ENCODE data around the gene GABPB2.
A peak's percentile ranks its signal among the peaks of the same experiment; 100 is the strongest.

GABPB2 gene

DNA sequence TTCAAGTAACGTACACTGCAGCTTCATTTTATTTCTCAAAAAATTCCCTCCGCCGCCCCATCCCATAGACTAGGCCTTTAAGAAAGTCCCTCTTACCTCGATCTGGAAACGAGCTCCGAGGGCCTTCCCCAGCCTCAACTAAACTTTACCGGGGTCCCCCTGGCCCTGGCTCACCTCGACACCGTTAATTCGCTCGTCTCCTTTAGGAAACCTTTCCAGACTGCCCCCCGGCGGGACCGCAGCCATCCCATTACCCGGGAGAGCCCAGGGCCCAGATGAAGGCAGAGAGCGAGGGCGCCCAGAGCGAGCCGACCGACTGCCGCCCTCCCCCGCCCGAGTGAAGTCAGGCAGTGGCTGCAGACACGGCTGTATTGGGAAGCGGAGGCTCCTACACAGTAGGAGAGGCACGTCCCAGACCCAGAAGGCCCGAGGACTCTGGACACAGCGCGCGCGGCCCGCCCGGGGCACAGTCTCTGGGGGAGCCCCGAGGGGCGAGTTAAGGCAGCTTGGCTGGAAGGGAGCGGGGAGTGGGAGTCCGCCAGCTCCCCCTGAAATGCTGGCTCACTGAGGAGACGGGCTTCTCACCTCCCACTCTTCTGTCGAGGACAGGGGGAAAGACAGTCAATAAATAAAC is 61.3 kb downstream of the GABPB2 start:
- Mint-ChIP-seq H3K36me3 (ENCODE audit: low read depth) (peaks cover 34% of the 10 kb centered on the region), H3K27ac (peak overlapping the region; percentile 70), H3K9me3 (no peaks in the 10 kb centered on the region), H3K27me3 (ENCODE audit: low read depth, poor library complexity) (peaks cover 38% of the 10 kb centered on the region), H3K4me3 (peak overlapping the region; percentile 77), H3K4me1 (peaks cover 24% of the 10 kb centered on the region)
- TF ChIP-seq, protein P1, sequence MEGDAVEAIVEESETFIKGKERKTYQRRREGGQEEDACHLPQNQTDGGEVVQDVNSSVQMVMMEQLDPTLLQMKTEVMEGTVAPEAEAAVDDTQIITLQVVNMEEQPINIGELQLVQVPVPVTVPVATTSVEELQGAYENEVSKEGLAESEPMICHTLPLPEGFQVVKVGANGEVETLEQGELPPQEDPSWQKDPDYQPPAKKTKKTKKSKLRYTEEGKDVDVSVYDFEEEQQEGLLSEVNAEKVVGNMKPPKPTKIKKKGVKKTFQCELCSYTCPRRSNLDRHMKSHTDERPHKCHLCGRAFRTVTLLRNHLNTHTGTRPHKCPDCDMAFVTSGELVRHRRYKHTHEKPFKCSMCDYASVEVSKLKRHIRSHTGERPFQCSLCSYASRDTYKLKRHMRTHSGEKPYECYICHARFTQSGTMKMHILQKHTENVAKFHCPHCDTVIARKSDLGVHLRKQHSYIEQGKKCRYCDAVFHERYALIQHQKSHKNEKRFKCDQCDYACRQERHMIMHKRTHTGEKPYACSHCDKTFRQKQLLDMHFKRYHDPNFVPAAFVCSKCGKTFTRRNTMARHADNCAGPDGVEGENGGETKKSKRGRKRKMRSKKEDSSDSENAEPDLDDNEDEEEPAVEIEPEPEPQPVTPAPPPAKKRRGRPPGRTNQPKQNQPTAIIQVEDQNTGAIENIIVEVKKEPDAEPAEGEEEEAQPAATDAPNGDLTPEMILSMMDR (IDR thresholded peaks at IDR 0.05), result no peak
- peak; percentile 62 for DNase-seq

DNA sequence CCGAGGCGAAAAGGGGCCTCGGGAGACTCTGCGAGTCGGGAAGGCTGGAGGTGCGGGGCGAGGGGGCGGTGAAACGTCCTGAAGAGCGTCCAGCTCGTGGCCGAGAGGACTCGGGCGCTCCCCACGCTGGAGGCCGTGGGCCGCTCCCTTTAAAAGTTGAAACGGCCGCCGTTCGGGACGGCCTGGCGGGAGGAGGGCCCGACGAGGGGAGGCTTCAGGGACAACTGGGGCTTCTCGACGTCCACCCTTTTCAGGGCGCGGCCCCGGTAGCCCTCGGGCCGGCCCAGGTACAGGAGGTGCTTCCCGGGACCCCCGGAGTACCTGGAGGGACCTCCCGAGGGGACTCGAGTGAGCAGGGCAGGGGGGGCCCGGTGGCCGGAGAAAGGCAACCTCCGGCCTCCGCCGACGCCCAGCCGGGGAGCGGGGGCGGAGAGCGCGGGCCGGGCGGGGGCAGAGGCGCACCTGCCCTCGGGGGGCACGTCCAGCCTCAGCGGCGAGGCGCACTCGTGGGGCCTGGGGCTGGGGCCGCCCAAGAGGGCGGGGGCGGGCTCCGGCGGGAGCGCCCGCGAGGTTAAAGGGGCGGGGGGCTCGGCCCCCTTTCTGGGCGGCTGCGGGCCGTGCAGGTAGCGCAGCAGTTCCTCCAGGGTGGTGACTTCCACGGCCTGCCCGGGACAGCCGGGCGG is 61.9 kb downstream of the GABPB2 start:
- Mint-ChIP-seq H3K27ac (no peak overlapping the region), H3K4me1 (peaks cover 24% of the 10 kb centered on the region)
- TF ChIP-seq, protein P1 (IDR thresholded peaks at IDR 0.05), result no peak

DNA sequence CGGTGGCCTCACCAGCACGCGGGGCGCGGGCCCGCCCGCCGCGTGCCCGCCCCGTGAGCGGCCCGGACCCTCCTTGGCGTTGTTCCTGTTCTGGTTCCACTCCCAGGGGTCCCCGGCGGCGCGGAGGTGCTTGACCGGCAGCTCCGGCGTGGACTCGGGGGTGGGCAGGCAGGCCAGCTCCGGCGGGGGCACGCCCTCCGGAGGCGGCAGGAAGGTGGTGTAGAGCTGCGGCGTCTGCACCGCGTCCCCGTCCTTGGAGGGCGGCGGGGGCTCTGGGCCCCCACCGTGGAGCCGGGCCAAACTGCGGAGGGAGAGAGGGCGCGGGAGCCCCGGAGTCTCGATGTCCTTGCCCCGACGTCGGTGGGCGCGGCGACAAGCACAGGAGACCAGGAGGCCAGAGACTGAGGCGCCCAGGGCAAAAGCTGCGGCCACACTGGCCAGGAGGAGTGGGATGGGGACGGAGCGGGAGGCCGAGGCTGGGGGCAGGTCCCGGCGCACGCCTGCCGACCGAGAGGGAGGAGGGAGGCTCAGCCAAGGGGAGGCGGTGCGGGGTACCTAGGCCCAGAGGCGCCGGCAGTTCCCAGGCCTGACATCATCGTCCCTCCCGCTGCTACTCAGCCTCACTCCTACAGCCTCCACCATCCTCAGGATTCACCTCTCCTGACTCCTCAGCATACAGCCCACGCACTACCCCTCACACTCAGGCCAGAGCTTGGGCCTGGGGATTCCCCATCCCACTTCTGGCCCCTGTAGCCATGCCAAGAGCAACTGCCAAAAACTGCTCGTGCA is 62.7 kb downstream of the GABPB2 start:
- peaks cover 24% of the 10 kb centered on the region for H3K4me1 Mint-ChIP-seq
- peak overlapping the region; percentile 63 for H3K4me3 Mint-ChIP-seq
- peaks cover 45% of the 10 kb centered on the region for H3K36me3 Mint-ChIP-seq (ENCODE audit: low read depth)
- H3K27ac Mint-ChIP-seq, result no peak overlapping the region
- DNase-seq, result peak; percentile 42
- H3K27me3 Mint-ChIP-seq (ENCODE audit: low read depth, poor library complexity), result peaks cover 38% of the 10 kb centered on the region
- TF ChIP-seq, protein P1 (IDR thresholded peaks at IDR 0.05), result no peak
- H3K9me3 Mint-ChIP-seq, result no peaks in the 10 kb centered on the region

More for the DNA sequence above, 61.9 kb downstream of the GABPB2 start:
- Mint-ChIP-seq H3K4me3 (peak overlapping the region; percentile 77), H3K36me3 (ENCODE audit: low read depth) (peaks cover 40% of the 10 kb centered on the region), H3K27me3 (ENCODE audit: low read depth, poor library complexity) (peaks cover 38% of the 10 kb centered on the region), H3K9me3 (no peaks in the 10 kb centered on the region)
- no peak for DNase-seq

DNA sequence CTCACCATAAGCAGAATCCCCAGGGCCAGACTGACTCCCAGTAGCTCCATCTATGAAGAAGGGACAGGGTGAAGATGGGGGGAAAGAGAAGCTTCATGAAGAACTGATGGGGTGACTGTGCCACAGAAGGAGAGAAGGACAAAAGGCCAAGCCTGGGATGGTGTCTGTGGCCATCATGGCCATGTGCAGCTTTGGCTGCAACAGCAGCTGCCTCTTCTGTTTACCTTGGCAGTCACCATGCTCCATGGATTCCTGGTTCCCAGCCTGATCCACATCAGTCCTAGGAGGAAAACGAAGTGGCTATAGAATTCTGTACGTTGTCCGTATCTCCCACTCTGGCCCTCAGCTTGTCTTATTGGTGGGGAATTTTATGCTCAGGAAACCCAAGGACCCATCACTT is 63.8 kb downstream of the GABPB2 start:
- TF ChIP-seq, protein P1 (IDR thresholded peaks at IDR 0.05), result no peak
- Mint-ChIP-seq H3K27me3 (ENCODE audit: low read depth, poor library complexity) (peaks cover 39% of the 10 kb centered on the region), H3K4me3 (no peak overlapping the region), H3K9me3 (no peaks in the 10 kb centered on the region), H3K4me1 (peaks cover 17% of the 10 kb centered on the region), H3K36me3 (ENCODE audit: low read depth) (peaks cover 55% of the 10 kb centered on the region), H3K27ac (no peak overlapping the region)
- no peak for DNase-seq

DNA sequence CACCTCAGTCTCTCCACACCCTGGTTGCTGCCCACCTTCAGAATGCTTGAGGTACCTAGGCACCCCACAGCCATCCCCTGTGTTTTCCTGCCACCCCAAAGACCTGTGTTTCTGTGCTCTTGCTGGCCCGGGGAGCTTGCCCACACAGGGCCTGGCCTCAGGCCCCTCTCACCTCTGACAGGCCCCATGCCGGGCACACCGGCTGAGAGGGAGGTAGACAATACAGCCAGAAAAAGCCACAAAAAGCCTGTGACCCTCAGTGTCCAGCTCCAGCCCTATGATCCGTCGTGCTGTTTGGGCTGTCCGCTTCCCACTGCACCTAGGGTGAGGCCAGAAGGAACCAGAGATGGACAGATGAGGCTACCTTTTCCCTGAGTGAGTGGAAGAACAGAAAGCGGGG is 64.4 kb downstream of the GABPB2 start:
- Mint-ChIP-seq H3K4me1 (peaks cover 17% of the 10 kb centered on the region), H3K9me3 (no peaks in the 10 kb centered on the region), H3K27me3 (ENCODE audit: low read depth, poor library complexity) (peaks cover 41% of the 10 kb centered on the region), H3K36me3 (ENCODE audit: low read depth) (peaks cover 61% of the 10 kb centered on the region), H3K4me3 (no peak overlapping the region), H3K27ac (no peak overlapping the region)
- TF ChIP-seq, protein P1 (IDR thresholded peaks at IDR 0.05), result no peak
- DNase-seq, result no peak
